Neutrophil (primary cell): ENCODE data around the gene SGCA.

ENCODE experiments used
- H3K27ac ChIP-seq: fragments of 200-600 bp; sonication (generic); 2 replicates; pipeline ENCODE4 v1.5.1; 2016; ENCODE audit warnings: mild to moderate bottlenecking, moderate library complexity
- H3K27me3 ChIP-seq: fragments of 200-600 bp; sonication (generic); 2 replicates; pipeline ENCODE4 v1.6.0; 2016; ENCODE audit warnings: mild to moderate bottlenecking
- H3K36me3 ChIP-seq: fragments of 200-600 bp; sonication (generic); 2 replicates; pipeline ENCODE4 v1.5.1; 2017
- H3K4me1 ChIP-seq, 2 experiments: fragments of 200-600 bp in 1 of 2; sonication (generic) in 1 of 2; 1 replicate in 1 of 2; 2 replicates in 1 of 2; pipeline versions ENCODE4 v1.5.1 to v1.6.1; 2013 to 2016; ENCODE audit warnings: low read depth in 1 of 2, low read length in 1 of 2, mild to moderate bottlenecking in 1 of 2, moderate library complexity in 1 of 2; ENCODE audit not compliant: control insufficient read depth in 1 of 2, insufficient read depth in 1 of 2
- H3K4me3 ChIP-seq, 2 experiments: fragments of 200-600 bp in 1 of 2; sonication (generic) in 1 of 2; 1 replicate in 1 of 2; 2 replicates in 1 of 2; pipeline ENCODE4 v1.5.1; 2013 to 2016; ENCODE audit warnings: low read depth in 1 of 2, low read length in 1 of 2, mild to moderate bottlenecking in 1 of 2, moderate library complexity in 1 of 2
- H3K9me3 ChIP-seq: fragments of 200-600 bp; sonication (generic); 2 replicates; pipeline ENCODE4 v1.5.1; 2016
- TF ChIP-seq, protein P1 (sequence below): fragments of 200-600 bp; sonication (generic); IDR thresholded peaks from 2 replicates; pipeline ENCODE4 v1.5.1; 2016; ENCODE audit warnings: antibody characterized with exemption

The SGCA gene

DNA sequence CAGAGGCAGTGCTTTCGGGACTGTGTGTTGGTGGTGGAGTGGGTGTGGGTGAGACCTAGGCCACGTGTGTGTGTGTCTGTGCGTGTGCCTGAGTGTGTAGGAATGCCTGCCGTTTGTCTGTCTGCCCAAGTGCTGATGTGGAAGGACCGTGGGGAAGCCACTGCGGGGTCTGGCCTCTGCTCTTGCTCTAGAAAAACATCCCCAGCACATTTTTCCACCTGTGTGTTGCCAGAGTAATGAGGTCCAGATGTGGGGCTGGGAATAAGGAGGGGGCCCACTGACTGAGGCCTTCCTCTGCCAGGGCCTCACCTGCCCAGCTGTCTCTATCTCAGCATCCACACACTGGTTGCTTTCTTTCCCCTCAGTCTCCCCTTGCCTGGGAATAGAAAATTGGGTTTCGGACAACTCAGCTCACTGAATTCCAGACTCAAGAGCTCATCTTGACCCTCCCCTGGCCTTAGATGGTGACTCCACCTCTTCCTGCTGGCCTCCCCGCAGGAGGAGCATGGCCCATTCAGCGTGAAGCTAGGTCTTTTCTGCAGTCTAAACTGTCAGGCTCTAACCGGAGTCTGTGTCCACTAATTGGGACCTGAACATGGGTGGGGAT lies 7.6 kb downstream of the SGCA start:
- H3K4me3 ChIP-seq = no peak overlapping the region
- H3K4me1 ChIP-seq = peaks cover 16 to 19% of the 10 kb centered on the region in 2 experiments
- H3K36me3 ChIP-seq = no peaks in the 10 kb centered on the region
- no peaks in the 10 kb centered on the region for H3K9me3 ChIP-seq
- TF ChIP-seq, protein P1, sequence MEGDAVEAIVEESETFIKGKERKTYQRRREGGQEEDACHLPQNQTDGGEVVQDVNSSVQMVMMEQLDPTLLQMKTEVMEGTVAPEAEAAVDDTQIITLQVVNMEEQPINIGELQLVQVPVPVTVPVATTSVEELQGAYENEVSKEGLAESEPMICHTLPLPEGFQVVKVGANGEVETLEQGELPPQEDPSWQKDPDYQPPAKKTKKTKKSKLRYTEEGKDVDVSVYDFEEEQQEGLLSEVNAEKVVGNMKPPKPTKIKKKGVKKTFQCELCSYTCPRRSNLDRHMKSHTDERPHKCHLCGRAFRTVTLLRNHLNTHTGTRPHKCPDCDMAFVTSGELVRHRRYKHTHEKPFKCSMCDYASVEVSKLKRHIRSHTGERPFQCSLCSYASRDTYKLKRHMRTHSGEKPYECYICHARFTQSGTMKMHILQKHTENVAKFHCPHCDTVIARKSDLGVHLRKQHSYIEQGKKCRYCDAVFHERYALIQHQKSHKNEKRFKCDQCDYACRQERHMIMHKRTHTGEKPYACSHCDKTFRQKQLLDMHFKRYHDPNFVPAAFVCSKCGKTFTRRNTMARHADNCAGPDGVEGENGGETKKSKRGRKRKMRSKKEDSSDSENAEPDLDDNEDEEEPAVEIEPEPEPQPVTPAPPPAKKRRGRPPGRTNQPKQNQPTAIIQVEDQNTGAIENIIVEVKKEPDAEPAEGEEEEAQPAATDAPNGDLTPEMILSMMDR = no peak
- H3K27ac ChIP-seq = no peak overlapping the region
- H3K27me3 ChIP-seq = no peaks in the 10 kb centered on the region

DNA sequence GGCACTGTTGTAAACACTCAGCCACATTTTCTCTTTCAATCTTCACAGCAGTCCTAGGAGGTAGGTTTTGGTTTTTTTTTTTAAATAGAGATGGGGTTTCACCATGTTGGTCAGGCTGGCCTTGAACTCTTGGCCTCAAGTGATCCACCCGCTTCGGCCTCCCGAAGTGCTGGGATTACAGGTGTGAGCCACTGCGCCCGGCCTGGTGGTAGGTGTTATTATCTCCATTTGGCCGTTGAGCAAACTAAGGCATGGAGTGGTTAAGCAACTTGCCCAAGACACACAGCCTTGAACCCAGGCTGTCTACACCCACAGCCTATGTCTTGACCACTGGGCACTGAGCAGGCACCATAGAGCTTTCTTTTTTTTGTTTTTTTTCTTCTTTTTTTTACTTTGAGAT lies 8.6 kb downstream of the SGCA start:
- no peaks in the 10 kb centered on the region for H3K9me3 ChIP-seq
- TF ChIP-seq, protein P1 = no peak
- peaks cover 10 to 13% of the 10 kb centered on the region in 2 experiments for H3K4me1 ChIP-seq
- H3K27ac ChIP-seq = no peak overlapping the region
- H3K27me3 ChIP-seq = no peaks in the 10 kb centered on the region
- H3K4me3 ChIP-seq = no peak overlapping the region
- H3K36me3 ChIP-seq = no peaks in the 10 kb centered on the region

DNA sequence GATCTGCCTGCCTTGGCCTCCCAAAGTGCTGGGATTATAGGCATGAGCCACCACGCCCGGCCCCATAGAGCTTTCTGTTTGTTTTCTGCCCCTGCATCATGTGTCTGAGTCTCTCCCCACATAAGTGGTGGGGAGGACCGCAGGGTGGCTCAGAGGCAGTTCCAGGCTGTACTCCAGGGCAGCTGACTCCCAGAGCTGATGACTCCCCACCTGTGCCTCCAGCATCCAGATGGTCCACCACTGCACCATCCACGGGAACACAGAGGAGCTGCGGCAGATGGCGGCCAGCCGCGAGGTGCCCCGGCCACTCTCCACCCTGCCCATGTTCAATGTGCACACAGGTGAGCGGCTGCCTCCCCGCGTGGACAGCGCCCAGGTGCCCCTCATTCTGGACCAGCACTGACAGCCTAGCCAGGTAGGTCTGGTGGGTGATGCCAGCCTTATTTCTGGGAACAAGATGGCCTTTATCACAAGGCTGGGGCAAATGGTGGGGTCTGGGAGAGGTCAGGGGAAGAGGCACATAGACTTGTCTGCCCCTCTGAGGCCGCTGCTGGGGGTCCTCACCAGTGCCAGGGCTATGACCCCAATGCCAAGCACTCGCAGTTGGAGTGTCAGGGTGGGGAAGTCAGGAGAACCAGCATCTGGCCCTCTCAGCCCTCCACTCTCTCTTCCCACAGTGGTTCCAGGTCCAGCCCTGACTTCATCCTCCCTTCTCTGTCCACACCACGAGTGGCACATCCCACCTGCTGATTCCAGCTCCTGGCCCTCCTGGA lies 9.4 kb downstream of the SGCA start:
- TF ChIP-seq, protein P1 = no peak
- Histone ChIP-seq H3K4me3 (no peak overlapping the region), H3K9me3 (no peaks in the 10 kb centered on the region), H3K36me3 (no peaks in the 10 kb centered on the region), H3K27me3 (no peaks in the 10 kb centered on the region), H3K27ac (no peak overlapping the region), H3K4me1 (peaks cover 10 to 13% of the 10 kb centered on the region in 2 experiments)

DNA sequence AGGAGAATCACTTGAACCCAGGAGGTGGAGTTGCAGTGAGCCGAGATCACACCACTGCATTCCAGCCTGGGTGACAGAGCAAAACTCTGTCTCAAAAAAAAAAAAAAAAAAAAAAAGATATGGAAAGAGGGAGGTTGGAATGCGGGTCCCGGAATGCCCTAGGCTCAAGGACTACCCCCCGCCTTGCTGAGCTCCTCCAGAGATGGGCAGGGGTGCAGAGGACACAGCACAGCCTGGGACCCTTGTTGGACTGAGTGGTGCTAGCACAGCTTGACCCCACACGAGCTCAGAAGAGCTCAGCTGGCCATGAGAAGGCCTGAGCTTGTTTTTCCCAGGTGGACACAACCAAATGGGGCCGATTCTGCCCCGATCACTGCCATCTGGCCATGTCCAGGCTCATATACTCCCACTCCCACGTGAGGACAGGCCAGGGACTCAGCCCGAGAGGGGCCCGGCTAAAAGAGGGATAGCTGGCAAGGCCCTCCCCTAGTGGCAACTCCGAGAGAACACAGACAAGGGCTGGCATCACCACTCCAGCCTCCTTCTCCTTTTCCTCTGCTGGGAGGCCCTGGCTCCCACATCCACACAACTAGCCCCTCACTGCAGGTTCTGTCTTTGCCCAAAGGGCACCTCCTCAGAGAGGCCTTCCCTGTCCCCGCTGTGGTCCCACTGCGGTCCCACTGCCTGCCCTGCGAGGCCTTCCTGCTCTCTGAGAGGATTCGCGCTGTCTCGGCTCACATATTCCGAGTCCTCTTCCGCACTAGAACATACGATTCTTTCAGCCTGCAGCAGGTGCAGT lies 11.0 kb downstream of the SGCA start:
- H3K9me3 ChIP-seq = no peaks in the 10 kb centered on the region
- peaks cover 19% of the 10 kb centered on the region in 2 experiments for H3K4me1 ChIP-seq
- no peaks in the 10 kb centered on the region for H3K36me3 ChIP-seq
- H3K27me3 ChIP-seq = no peaks in the 10 kb centered on the region
- no peak overlapping the region for H3K27ac ChIP-seq
- TF ChIP-seq, protein P1 = no peak
- no peak overlapping the region for H3K4me3 ChIP-seq

DNA sequence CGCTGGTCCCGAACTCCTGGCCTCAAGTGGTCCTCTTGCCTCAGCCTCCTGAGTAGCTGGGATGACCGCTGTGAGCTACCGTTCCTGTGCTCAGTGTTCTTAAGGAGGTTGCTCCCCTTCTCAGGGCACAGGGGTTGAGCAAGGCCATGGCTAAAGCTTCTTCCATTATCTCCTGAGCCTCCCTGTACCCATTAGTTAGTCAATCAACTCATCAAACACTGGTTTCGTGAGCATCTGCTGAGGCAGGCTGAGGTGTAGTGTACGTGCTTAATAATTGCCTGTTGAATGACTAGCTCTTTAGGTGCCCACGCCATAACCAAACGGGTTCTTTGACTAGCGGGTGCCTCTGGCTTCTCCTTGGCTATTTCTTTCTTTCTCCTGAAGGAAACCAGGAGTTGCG lies 11.7 kb downstream of the SGCA start:
- H3K4me3 ChIP-seq = no peak overlapping the region
- H3K27ac ChIP-seq = no peak overlapping the region
- H3K36me3 ChIP-seq = no peaks in the 10 kb centered on the region
- TF ChIP-seq, protein P1 = no peak
- H3K4me1 ChIP-seq = peaks cover 26% of the 10 kb centered on the region in 2 experiments
- no peaks in the 10 kb centered on the region for H3K27me3 ChIP-seq
- no peaks in the 10 kb centered on the region for H3K9me3 ChIP-seq
